ENCODE measurements around the gene EIF4B. TPM values are rescaled to one million over a fixed set of nuclear protein-coding genes. Genes with fewer than 3 reads are reported as not detected.

The EIF4B gene
- total and polyA plus RNA-seq, 9 of the 15 experiments (the other 6 are each of a cell fraction or from before 2014, with no cell fraction given) = 138 to 669 (median 552) TPM

DNA sequence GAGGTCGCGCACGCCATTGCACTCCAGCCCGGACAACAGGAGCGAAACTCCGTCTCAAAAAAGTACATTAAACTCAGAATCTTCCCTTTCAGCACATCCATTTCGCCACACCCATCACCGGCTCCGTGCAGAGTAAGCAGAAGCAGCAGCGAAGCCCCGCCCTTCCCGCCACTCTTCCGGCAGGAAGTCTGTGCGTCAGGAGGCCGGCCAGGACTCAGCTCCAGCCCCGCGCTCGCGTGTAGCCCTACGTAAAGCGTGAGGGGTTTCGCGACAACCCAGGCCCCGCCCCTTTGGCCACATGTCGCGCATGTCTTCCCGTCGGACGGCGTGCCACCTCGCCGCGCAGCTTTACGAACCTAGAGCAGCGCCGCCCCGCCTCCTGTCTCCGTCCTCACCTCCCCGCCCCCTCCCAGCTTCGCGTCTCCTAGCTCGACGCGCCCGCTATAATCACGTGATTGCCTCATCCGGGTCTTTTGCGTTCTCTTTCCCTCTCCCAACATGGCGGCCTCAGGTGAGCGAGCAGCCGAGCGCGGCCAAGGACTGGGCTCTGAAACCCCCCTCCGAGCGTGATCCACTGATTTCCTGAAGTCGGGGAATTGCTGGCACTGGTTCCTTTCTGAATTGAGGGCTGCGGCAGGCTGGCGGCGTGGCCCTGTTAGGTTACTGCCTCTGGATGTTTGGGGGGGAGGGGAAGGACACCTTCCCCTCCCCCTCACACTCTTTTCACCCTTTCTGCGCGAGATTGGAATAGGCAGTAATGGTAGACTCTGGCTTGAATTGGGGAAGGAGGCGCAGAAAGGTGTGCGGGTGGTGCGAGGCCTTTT is at the start of gene EIF4B (continued):
- TF ChIP-seq ZBTB40 (IDR thresholded peaks at IDR 0.05) (peak; percentile 61; the same call in 1 of the 2 replicates), ZBTB40 (CRISPR knock-in tag; IDR thresholded peaks at IDR 0.05) (no peak), OTX1 (CRISPR knock-in tag; IDR thresholded peaks at IDR 0.05) (no peak), ZC3H11A (IDR thresholded peaks at IDR 0.05; ENCODE audit: low read depth, low read length) (no peak), ELK3 (CRISPR knock-in tag; IDR thresholded peaks at IDR 0.05) (no peak), RFX5 (IDR thresholded peaks at IDR 0.05; ENCODE audit: low read depth, low read length) (no peak), TOE1 (IDR thresholded peaks at IDR 0.05; ENCODE audit: borderline replicate concordance) (peak; percentile 100), TOE1 (CRISPR knock-in tag; IDR thresholded peaks at IDR 0.05; ENCODE audit: borderline replicate concordance, low read depth) (no peak), ZNF592 (IDR thresholded peaks at IDR 0.05) (no peak), ZSCAN29 (IDR thresholded peaks at IDR 0.05) (no peak), ZNF655 (CRISPR knock-in tag; IDR thresholded peaks at IDR 0.05) (no peak)
